CD4-positive, alpha-beta T cell treated with Interleukin-21 for 1 hour (primary cell): ENCODE measurements around the gene SPA17.

Experiments used
- DNase-seq: peaks from one replicate; pipeline ENCODE4 v3.0.0-alpha.2; 2020

The SPA17 gene

GRCh38 chr11:124663861-124664260, 9.8 kb upstream of the SPA17 start:
- no peak for DNase-seq

- DNase-seq = no peak
These were observed 6.1 kb upstream of the SPA17 start for GRCh38 chr11:124667601-124668000.

GRCh38 chr11:124669193-124669592, 4.5 kb upstream of the SPA17 start:
- peak; percentile 70 for DNase-seq

GRCh38 chr11:124670732-124671131, 3.0 kb upstream of the SPA17 start:
- peak; percentile 53 for DNase-seq

- no peak for DNase-seq
These were observed 1.0 kb upstream of the SPA17 start for GRCh38 chr11:124672536-124673215.

- no peak for DNase-seq
These were observed 439 bp downstream of the SPA17 start for GRCh38 chr11:124674168-124674517.

- DNase-seq = no peak
These were observed 867 bp downstream of the SPA17 start for GRCh38 chr11:124674571-124674970.

GRCh38 chr11:124676386-124676785, 2.7 kb downstream of the SPA17 start:
- no peak for DNase-seq

GRCh38 chr11:124678416-124678815, 4.7 kb downstream of the SPA17 start:
- DNase-seq = no peak

- DNase-seq = no peak
These were observed 7.7 kb downstream of the SPA17 start for GRCh38 chr11:124681421-124681820.

GRCh38 chr11:124682443-124682842, 8.7 kb downstream of the SPA17 start:
- no peak for DNase-seq

- DNase-seq = no peak
These were observed 19.4 kb downstream of the SPA17 start for GRCh38 chr11:124693142-124693541.

- no peak for DNase-seq
These were observed 25.8 kb downstream of the SPA17 start for GRCh38 chr11:124699547-124699946.

- no peak for DNase-seq
These were observed 26.3 kb downstream of the SPA17 start for GRCh38 chr11:124700028-124700427.

GRCh38 chr11:124707829-124708228, 34.1 kb downstream of the SPA17 start:
- DNase-seq = no peak

- no peak for DNase-seq
These were observed 38.7 kb downstream of the SPA17 start for GRCh38 chr11:124712392-124712791.

GRCh38 chr11:124716591-124716990, 42.9 kb downstream of the SPA17 start:
- no peak for DNase-seq

- DNase-seq = no peak
These were observed 43.7 kb downstream of the SPA17 start for GRCh38 chr11:124717421-124717785.

- peak; percentile 33 for DNase-seq
These were observed 44.3 kb downstream of the SPA17 start for GRCh38 chr11:124717786-124718651.

- no peak for DNase-seq
These were observed 45.1 kb downstream of the SPA17 start for GRCh38 chr11:124718801-124719200.

- DNase-seq = no peak
These were observed 45.8 kb downstream of the SPA17 start for GRCh38 chr11:124719534-124719933.

- no peak for DNase-seq
These were observed 48.5 kb downstream of the SPA17 start for GRCh38 chr11:124722176-124722575.

- no peak for DNase-seq
These were observed 51.4 kb downstream of the SPA17 start for GRCh38 chr11:124724979-124725718.

- DNase-seq = no peak
These were observed 52.0 kb downstream of the SPA17 start for GRCh38 chr11:124725719-124726105.
